Psoas muscle (tissue), 8 donors: Measurements from ENCODE around the gene IFRD2. TPM values are rescaled to one million over a fixed set of nuclear protein-coding genes. Genes with fewer than 3 reads are reported as not detected.
A peak's percentile ranks its signal among the peaks of the same experiment; 100 is the strongest.

Source experiments
- ATAC-seq, 4 donors: fragments of 200-7000 bp; cut with Tn5 transposase; one replicate each; pipeline ENCODE4 v1.9.1; 2020; ENCODE audit warnings: moderate library complexity in 3 of 4, mild to moderate bottlenecking in 2 of 4
- DNase-seq, 2 donors: peaks; one replicate each; pipeline ENCODE4 v3.0.0-alpha.2; 2020
- H3K27ac ChIP-seq: fragments of 200-600 bp; one replicate; pipeline ENCODE4 v1.8.0; 2022
- H3K27me3 ChIP-seq, 3 donors: fragments of 200-600 bp in 1 of 3; one replicate each; pipeline versions ENCODE4 v1.6.1 to v1.8.0; 2013 to 2022; ENCODE audit warnings: low read length in 2 of 3, mild to moderate bottlenecking in 2 of 3, moderate library complexity in 1 of 3; ENCODE audit not compliant: insufficient read depth in 3 of 3
- H3K36me3 ChIP-seq, 2 donors: fragments of 200-600 bp in 1 of 2; one replicate each; pipeline versions ENCODE4 v1.6.1 to v1.8.0; 2013 to 2022; ENCODE audit warnings: low read depth in 1 of 2, mild to moderate bottlenecking in 1 of 2, moderate library complexity in 1 of 2; ENCODE audit not compliant: insufficient read depth in 1 of 2
- H3K4me1 ChIP-seq: fragments of 200-600 bp; one replicate; pipeline ENCODE4 v1.8.0; 2022
- H3K4me3 ChIP-seq: fragments of 200-600 bp; one replicate; pipeline ENCODE4 v1.8.0; 2022; ENCODE audit warnings: mild to moderate bottlenecking
- H3K9me3 ChIP-seq: fragments of 200-600 bp; one replicate; pipeline ENCODE4 v1.8.0; 2022
- CTCF ChIP-seq: fragments of 200-600 bp; IDR thresholded peaks from one replicate; pipeline ENCODE4 v1.8.0; 2022; ENCODE audit warnings: antibody characterized with exemption
- WGBS, 3 donors: extraction: QIAGEN DNeasy Blood & Tissue Kit; methylation state at CpG; one replicate each; pipeline versions ENCODE4 v1.1.6 to v1.1.7; 2013; 5-methylcytosine and 5-hydroxymethylcytosine counted together
- intact Hi-C, 2 donors: fragments of 100-400 bp; cut with DNase I; formaldehyde crosslinking; loops; one replicate each; pipeline versions ENCODE4 v1.11.0 to v1.14.2; 2022
- polyA plus RNA-seq, 3 donors: library from polyadenylated mRNA; stranded (reverse); fragments of 200-250 nt; gene quantifications; one replicate each; pipeline ENCODE4 v1.2.3, GENCODE V29; 2013
- total RNA-seq, 4 donors: library from RNA; stranded (reverse); fragmentation: NEBNext Ultra II Directional in 2 of 4; extraction: Animal tissue kit (Norgen Biotek cat#: 25700) in 2 of 4; gene quantifications; one replicate each; pipeline versions ENCODE4 v1.2.1 to v1.2.4, GENCODE V29; 2021 to 2023
- donor health status: healthy with polysubstance abuse.
- donor health status: DM: no; HTN: no; CAD: no; lungs with moderate emphysema.
- donor health status: Bipolar disorder and iron deficiency.
- donor health status: healthy.
- donor health status: DM: yes; HTN: yes; CAD: no.
- donor health status: DM: no; HTN: no; CAD: no.
- donor health status: DM: no; HTN: no; CAD: no.
- donor health status: DM: yes; HTN: yes; CAD: no.

IFRD2 gene
- total and polyA plus RNA-seq, 7 donors, result 77.2 to 175 (median 130) TPM

GRCh38 chr3:50294089-50294488 lies 1.9 kb upstream of the IFRD2 start:
- 85 to 89% (median 87%) methylated on average over 4 of the region's 4 CpGs for WGBS, 3 donors
- intact Hi-C loops, result no loop called here
- Histone ChIP-seq H3K4me1 (peaks cover 30% of the 10 kb centered on the region), H3K9me3 (no peaks in the 10 kb centered on the region), H3K36me3 (peaks cover 4 to 23% of the 10 kb centered on the region in 2 donors), H3K4me3 (no peak overlapping the region), H3K27me3 (no peaks in the 10 kb centered on the region), H3K27ac (peak overlapping the region; percentile 99)
- ATAC-seq, result no peak
- no peak for TF ChIP-seq CTCF
- DNase-seq, result no peak

GRCh38 chr3:50293079-50293801 lies 1.0 kb upstream of the IFRD2 start:
- no peak for TF ChIP-seq CTCF
- Histone ChIP-seq H3K27ac (peak overlapping the region; percentile 99), H3K27me3 (no peaks in the 10 kb centered on the region), H3K9me3 (no peaks in the 10 kb centered on the region), H3K4me1 (peaks cover 24% of the 10 kb centered on the region), H3K36me3 (peaks cover 5 to 31% of the 10 kb centered on the region in 2 donors), H3K4me3 (peak overlapping the region; percentile 96)
- DNase-seq (no peak), ATAC-seq (peak in 1 of 4 donors; percentile 1)
- intact Hi-C loops, result no loop called here
- 49 to 57% (median 50%) methylated on average over 12 of the region's 12 CpGs for WGBS, 3 donors

- Histone ChIP-seq H3K4me3 (no peak overlapping the region), H3K27me3 (no peaks in the 10 kb centered on the region), H3K36me3 (peaks cover 14 to 46% of the 10 kb centered on the region in 2 donors), H3K9me3 (no peaks in the 10 kb centered on the region), H3K27ac (no peak overlapping the region), H3K4me1 (peaks cover 20% of the 10 kb centered on the region)
- TF ChIP-seq CTCF, result no peak
- intact Hi-C loops, result no loop called here
- WGBS, 3 donors, result 82 to 91% (median 84%) methylated on average over 16 of the region's 16 CpGs
- no peak for DNase-seq
- no peak for ATAC-seq
Measured at GRCh38 chr3:50290161-50290641, 2.0 kb downstream of the IFRD2 start.

- H3K36me3 ChIP-seq, result peaks cover 14 to 46% of the 10 kb centered on the region in 2 donors
- H3K4me3 ChIP-seq, result no peak overlapping the region
- H3K27ac ChIP-seq, result no peak overlapping the region
- ATAC-seq (no peak), DNase-seq (no peak)
- intact Hi-C loops, result no loop called here
- H3K4me1 ChIP-seq, result peaks cover 20% of the 10 kb centered on the region
- no peak for TF ChIP-seq CTCF
- no peaks in the 10 kb centered on the region for H3K27me3 ChIP-seq
- no peaks in the 10 kb centered on the region for H3K9me3 ChIP-seq
- WGBS, 3 donors, result 91 to 93% (median 93%) methylated on average over 6 of the region's 6 CpGs
Measured at GRCh38 chr3:50289130-50289529, 3.1 kb downstream of the IFRD2 start.
